ENCODE data around the gene PYGO1.
"Not testable (repeated sequence)": the region's sequence is repeated elsewhere in the genome, so short reads cannot be mapped to it uniquely, and the experiment has no call there.

The PYGO1 gene

GRCh38 chr15:55515491-55515890 is 72.7 kb downstream of the PYGO1 start:
- H2BK12ac ChIP-seq (ENCODE audit: low read length): no peak overlapping the region
- no peak overlapping the region for H3K14ac ChIP-seq (ENCODE audit: low read length)
- no peak overlapping the region for H3K4ac ChIP-seq (ENCODE audit: low read length)
- no peak overlapping the region for H2AFZ ChIP-seq (ENCODE audit: low read length)
- H4K91ac ChIP-seq (ENCODE audit: low read depth, low read length, poor library complexity): no peak overlapping the region
- H3K36me3 ChIP-seq (replicated peaks in 1 of 2; ENCODE audit: control insufficient read depth in 2 of 2, insufficient read depth in 2 of 2, low read length in 2 of 2): no peaks in the 10 kb centered on the region
- H3K4me2 ChIP-seq (ENCODE audit: insufficient read depth, low read length, poor library complexity, severe bottlenecking): no peak overlapping the region
- H4K8ac ChIP-seq (ENCODE audit: low read depth, low read length): no peak overlapping the region
- H3K9ac ChIP-seq (ENCODE audit: low read depth, low read length, poor library complexity): no peak overlapping the region
- DNase-seq (ENCODE audit: low spot score): no peak
- no peak overlapping the region for H3K23ac ChIP-seq (ENCODE audit: low read depth, low read length, poor library complexity)
- no peaks in the 10 kb centered on the region for H3K27me3 ChIP-seq (ENCODE audit: control insufficient read depth in 3 of 3, insufficient read depth in 3 of 3, low read depth in 1 of 3, low read length in 3 of 3)
- H3K4me1 ChIP-seq (ENCODE audit: control insufficient read depth in 2 of 2, insufficient read depth in 1 of 2, low read depth in 1 of 2, low read length in 2 of 2): peaks cover 1 to 7% of the 10 kb centered on the region in 2 donors
- H2BK5ac ChIP-seq (ENCODE audit: low read length): no peak overlapping the region
- H2BK120ac ChIP-seq (ENCODE audit: low read depth, low read length): no peak overlapping the region
- H2AK5ac ChIP-seq (ENCODE audit: low read depth, low read length): no peak overlapping the region
- no peak overlapping the region for H2BK15ac ChIP-seq (ENCODE audit: low read length)
- H3K27ac ChIP-seq (replicated peaks; ENCODE audit: low read length): no peak overlapping the region
- H3K9me3 ChIP-seq (replicated peaks in 1 of 2; ENCODE audit: control insufficient read depth in 2 of 2, insufficient read depth in 1 of 2, low read depth in 1 of 2, low read length in 2 of 2): no peaks in the 10 kb centered on the region
- WGBS, 2 donors (ENCODE audit: extremely low coverage in 2 of 2, insufficient read length in 2 of 2, insufficient replicate concordance in 1 of 2): no CpG with 5 or more reads among the region's 4 CpGs
- H3K4me3 ChIP-seq (ENCODE audit: low read length in 2 of 2): no peak overlapping the region
- no peaks in the 10 kb centered on the region for H3K79me1 ChIP-seq (ENCODE audit: low read depth, low read length)
- H3K18ac ChIP-seq (ENCODE audit: low read length): no peak overlapping the region

- H3K4me3 ChIP-seq (ENCODE audit: low read length in 2 of 2): no peak overlapping the region
- H3K79me1 ChIP-seq (ENCODE audit: low read depth, low read length): no peaks in the 10 kb centered on the region
- H2BK5ac ChIP-seq (ENCODE audit: low read length): no peak overlapping the region
- no peak overlapping the region for H3K27ac ChIP-seq (replicated peaks; ENCODE audit: low read length)
- no peak overlapping the region for H3K4me2 ChIP-seq (ENCODE audit: insufficient read depth, low read length, poor library complexity, severe bottlenecking)
- no peak overlapping the region for H4K91ac ChIP-seq (ENCODE audit: low read depth, low read length, poor library complexity)
- no peaks in the 10 kb centered on the region for H3K27me3 ChIP-seq (ENCODE audit: control insufficient read depth in 3 of 3, insufficient read depth in 3 of 3, low read depth in 1 of 3, low read length in 3 of 3)
- H4K8ac ChIP-seq (ENCODE audit: low read depth, low read length): no peak overlapping the region
- no peak for DNase-seq (ENCODE audit: low spot score)
- no peak overlapping the region for H2BK120ac ChIP-seq (ENCODE audit: low read depth, low read length)
- no peak overlapping the region for H2BK12ac ChIP-seq (ENCODE audit: low read length)
- H3K4ac ChIP-seq (ENCODE audit: low read length): no peak overlapping the region
- H2AFZ ChIP-seq (ENCODE audit: low read length): no peak overlapping the region
- no peak overlapping the region for H3K9ac ChIP-seq (ENCODE audit: low read depth, low read length, poor library complexity)
- H2BK15ac ChIP-seq (ENCODE audit: low read length): no peak overlapping the region
- no peaks in the 10 kb centered on the region for H3K9me3 ChIP-seq (replicated peaks in 1 of 2; ENCODE audit: control insufficient read depth in 2 of 2, insufficient read depth in 1 of 2, low read depth in 1 of 2, low read length in 2 of 2)
- no peak overlapping the region for H3K23ac ChIP-seq (ENCODE audit: low read depth, low read length, poor library complexity)
- no peak overlapping the region for H3K14ac ChIP-seq (ENCODE audit: low read length)
- no CpG with 5 or more reads among the region's 12 CpGs for WGBS, 2 donors (ENCODE audit: extremely low coverage in 2 of 2, insufficient read length in 2 of 2, insufficient replicate concordance in 1 of 2)
- no peak overlapping the region for H3K18ac ChIP-seq (ENCODE audit: low read length)
- no peak overlapping the region for H2AK5ac ChIP-seq (ENCODE audit: low read depth, low read length)
- no peaks in the 10 kb centered on the region for H3K36me3 ChIP-seq (replicated peaks in 1 of 2; ENCODE audit: control insufficient read depth in 2 of 2, insufficient read depth in 2 of 2, low read length in 2 of 2)
- peaks cover 1 to 7% of the 10 kb centered on the region in 2 donors for H3K4me1 ChIP-seq (ENCODE audit: control insufficient read depth in 2 of 2, insufficient read depth in 1 of 2, low read depth in 1 of 2, low read length in 2 of 2)
Measured at GRCh38 chr15:55514414-55514850, 73.7 kb downstream of the PYGO1 start.

- H3K4me3 ChIP-seq (ENCODE audit: low read length in 2 of 2); H3K18ac ChIP-seq (ENCODE audit: low read length); H3K23ac ChIP-seq (ENCODE audit: low read depth, low read length, poor library complexity); H3K27me3 ChIP-seq (ENCODE audit: control insufficient read depth in 3 of 3, insufficient read depth in 3 of 3, low read depth in 1 of 3, low read length in 3 of 3); H3K27ac ChIP-seq (replicated peaks; ENCODE audit: low read length); H3K4ac ChIP-seq (ENCODE audit: low read length); H2BK120ac ChIP-seq (ENCODE audit: low read depth, low read length); H4K8ac ChIP-seq (ENCODE audit: low read depth, low read length); H2BK5ac ChIP-seq (ENCODE audit: low read length); H3K9me3 ChIP-seq (replicated peaks in 1 of 2; ENCODE audit: control insufficient read depth in 2 of 2, insufficient read depth in 1 of 2, low read depth in 1 of 2, low read length in 2 of 2); H4K91ac ChIP-seq (ENCODE audit: low read depth, low read length, poor library complexity); H3K79me1 ChIP-seq (ENCODE audit: low read depth, low read length); H3K14ac ChIP-seq (ENCODE audit: low read length); H3K36me3 ChIP-seq (replicated peaks in 1 of 2; ENCODE audit: control insufficient read depth in 2 of 2, insufficient read depth in 2 of 2, low read length in 2 of 2); H2BK12ac ChIP-seq (ENCODE audit: low read length); H3K4me2 ChIP-seq (ENCODE audit: insufficient read depth, low read length, poor library complexity, severe bottlenecking); H3K4me1 ChIP-seq (ENCODE audit: control insufficient read depth in 2 of 2, insufficient read depth in 1 of 2, low read depth in 1 of 2, low read length in 2 of 2); H3K9ac ChIP-seq (ENCODE audit: low read depth, low read length, poor library complexity); H2BK15ac ChIP-seq (ENCODE audit: low read length); H2AK5ac ChIP-seq (ENCODE audit: low read depth, low read length): not testable (repeated sequence)
- peak overlapping the region; percentile 67 for H2AFZ ChIP-seq (ENCODE audit: low read length)
- no CpG with 5 or more reads among the region's 29 CpGs for WGBS, 2 donors (ENCODE audit: extremely low coverage in 2 of 2, insufficient read length in 2 of 2, insufficient replicate concordance in 1 of 2)
- peak; percentile 20 for DNase-seq (ENCODE audit: low spot score)
Measured at GRCh38 chr15:55513621-55514413, 74.3 kb downstream of the PYGO1 start.

- peak overlapping the region; percentile 67 for H2AFZ ChIP-seq (ENCODE audit: low read length)
Measured at GRCh38 chr15:55513152-55513551, 75.0 kb downstream of the PYGO1 start.

More at GRCh38 chr15:55513152-55513551, 75.0 kb downstream of the PYGO1 start:
- Histone ChIP-seq H3K4me1 (ENCODE audit: control insufficient read depth in 2 of 2, insufficient read depth in 1 of 2, low read depth in 1 of 2, low read length in 2 of 2) (peaks cover 1 to 7% of the 10 kb centered on the region in 2 donors), H3K79me1 (ENCODE audit: low read depth, low read length) (no peaks in the 10 kb centered on the region), H3K9ac (ENCODE audit: low read depth, low read length, poor library complexity) (no peak overlapping the region), H4K8ac (ENCODE audit: low read depth, low read length) (no peak overlapping the region), H2BK120ac (ENCODE audit: low read depth, low read length) (no peak overlapping the region), H3K4me2 (ENCODE audit: insufficient read depth, low read length, poor library complexity, severe bottlenecking) (no peak overlapping the region), H2BK12ac (ENCODE audit: low read length) (no peak overlapping the region), H3K4ac (ENCODE audit: low read length) (no peak overlapping the region), H3K27me3 (ENCODE audit: control insufficient read depth in 3 of 3, insufficient read depth in 3 of 3, low read depth in 1 of 3, low read length in 3 of 3) (no peaks in the 10 kb centered on the region), H3K9me3 (replicated peaks in 1 of 2; ENCODE audit: control insufficient read depth in 2 of 2, insufficient read depth in 1 of 2, low read depth in 1 of 2, low read length in 2 of 2) (no peaks in the 10 kb centered on the region), H3K18ac (ENCODE audit: low read length) (no peak overlapping the region), H2BK5ac (ENCODE audit: low read length) (no peak overlapping the region), H3K36me3 (replicated peaks in 1 of 2; ENCODE audit: control insufficient read depth in 2 of 2, insufficient read depth in 2 of 2, low read length in 2 of 2) (no peaks in the 10 kb centered on the region), H3K23ac (ENCODE audit: low read depth, low read length, poor library complexity) (no peak overlapping the region), H2AK5ac (ENCODE audit: low read depth, low read length) (no peak overlapping the region), H3K27ac (replicated peaks; ENCODE audit: low read length) (no peak overlapping the region), H3K14ac (ENCODE audit: low read length) (no peak overlapping the region), H4K91ac (ENCODE audit: low read depth, low read length, poor library complexity) (no peak overlapping the region), H2BK15ac (ENCODE audit: low read length) (no peak overlapping the region), H3K4me3 (ENCODE audit: low read length in 2 of 2) (no peak overlapping the region)
- no CpG with 5 or more reads among the region's 11 CpGs for WGBS, 2 donors (ENCODE audit: extremely low coverage in 2 of 2, insufficient read length in 2 of 2, insufficient replicate concordance in 1 of 2)
- no peak for DNase-seq (ENCODE audit: low spot score)

Measured in neuronal stem cell (in vitro differentiated cells).